Esophagus squamous epithelium (tissue), 5 donors: ENCODE measurements around the gene RPS4Y2. TPM values are rescaled to one million over a fixed set of nuclear protein-coding genes. Genes with fewer than 3 reads are reported as not detected.
A peak's percentile ranks its signal among the peaks of the same experiment; 100 is the strongest.

Source experiments
- DNase-seq: peaks from one replicate; lab custom pipeline; 2025; lab: John Stamatoyannopoulos, UW
- H3K27ac ChIP-seq, 4 donors: fragments of 200-600 bp; sonication (generic); one replicate each; pipeline ENCODE4 v1.5.1; 2016 to 2019; ENCODE audit warnings: mild to moderate bottlenecking in 1 of 4
- H3K27me3 ChIP-seq, 4 donors: fragments of 200-600 bp; sonication (generic); 1 replicate in 3 of 4; 2 replicates in 1 of 4; pipeline versions ENCODE4 v1.5.1 to v1.6.0; 2017 to 2021; ENCODE audit warnings: antibody characterized with exemption in 1 of 4
- H3K36me3 ChIP-seq, 3 donors: fragments of 200-600 bp; sonication (generic); one replicate each; pipeline ENCODE4 v1.5.1; 2016 to 2019
- H3K4me1 ChIP-seq, 3 donors: fragments of 200-600 bp; sonication (generic); one replicate each; pipeline ENCODE4 v1.5.1; 2017 to 2019
- H3K4me3 ChIP-seq, 4 donors: fragments of 200-600 bp; sonication (generic); 1 replicate in 3 of 4; 2 replicates in 1 of 4; pipeline ENCODE4 v1.5.1; 2016 to 2019; ENCODE audit warnings: mild to moderate bottlenecking in 2 of 4, moderate library complexity in 1 of 4
- H3K9me3 ChIP-seq, 3 donors: fragments of 200-600 bp; sonication (generic); one replicate each; pipeline ENCODE4 v1.5.1; 2016 to 2019
- CTCF ChIP-seq, 6 experiments: fragments of 450-650 bp in 4 of 6; fragments of 200-600 bp in 2 of 6; sonication (generic) in 2 of 6; IDR thresholded peaks; one replicate each; pipeline ENCODE4 v1.5.1; 2016 to 2019; ENCODE audit warnings: antibody characterized with exemption in 6 of 6, mild to moderate bottlenecking in 4 of 6, moderate library complexity in 4 of 6
- POLR2A ChIP-seq, 4 donors: fragments of 450-650 bp; IDR thresholded peaks; one replicate each; pipeline ENCODE4 v1.6.1; 2017; ENCODE audit warnings: antibody characterized with exemption in 4 of 4, mild to moderate bottlenecking in 4 of 4, moderate library complexity in 3 of 4
- WGBS, 2 donors: methylation state at CpG; one replicate each; pipeline ENCODE4 v1.1.5; 2018; 5-methylcytosine and 5-hydroxymethylcytosine counted together
- intact Hi-C: fragments of 100-400 bp; cut with DNase I; formaldehyde crosslinking; loops from one replicate; pipeline ENCODE4 v1.15.0; 2022
- total RNA-seq, 4 donors: library from RNA; depleted of rRNA; stranded (reverse); fragments of >200 nt; gene quantifications; one replicate each; pipeline ENCODE4 v1.1.0, GENCODE V29; 2016
- donor health status: DM: yes; HTN: yes; CAD: no.

The RPS4Y2 gene
- total RNA-seq, 4 donors from 2014 or later, result not detected

GRCh38 chrY:20740609-20741008, 15.3 kb upstream of the RPS4Y2 start:
- H3K27ac ChIP-seq, result no peak overlapping the region
- intact Hi-C loops, result no loop called here

GRCh38 chrY:20745060-20745459, 10.8 kb upstream of the RPS4Y2 start:
- Histone ChIP-seq H3K4me3 (no peak overlapping the region), H3K36me3 (no peaks in the 10 kb centered on the region), H3K27ac (no peak overlapping the region), H3K27me3 (no peaks in the 10 kb centered on the region), H3K9me3 (no peaks in the 10 kb centered on the region), H3K4me1 (no peaks in the 10 kb centered on the region)
- intact Hi-C loops, result no loop called here
- DNase-seq, result no peak
- TF ChIP-seq CTCF (IDR thresholded peaks at IDR 0.05), result no peak
- WGBS, 2 donors, result no CpG with 5 or more reads among the region's 2 CpGs

More at GRCh38 chrY:20740609-20741008, 15.3 kb upstream of the RPS4Y2 start:
- no peaks in the 10 kb centered on the region for H3K9me3 ChIP-seq
- DNase-seq, result no peak
- H3K36me3 ChIP-seq, result no peaks in the 10 kb centered on the region
- 68% methylated on average over 4 of the region's 4 CpGs; no CpG with 5 or more reads in 1 of the 2 donors for WGBS, 2 donors
- H3K27me3 ChIP-seq, result no peaks in the 10 kb centered on the region
- no peak overlapping the region for H3K4me3 ChIP-seq
- TF ChIP-seq CTCF (IDR thresholded peaks at IDR 0.05), result peak in 1 of 6 experiments; percentile 23
- no peak for TF ChIP-seq POLR2A (IDR thresholded peaks at IDR 0.05)
- H3K4me1 ChIP-seq, result no peaks in the 10 kb centered on the region

- WGBS, 2 donors, result 67% methylated on average over 1 of the region's 2 CpGs; no CpG with 5 or more reads in 1 of the 2 donors
- intact Hi-C loops, result no loop called here
Observed at GRCh38 chrY:20746919-20747318, 9.0 kb upstream of the RPS4Y2 start.

GRCh38 chrY:20763869-20764268, 8.0 kb downstream of the RPS4Y2 start:
- Histone ChIP-seq H3K4me1 (no peaks in the 10 kb centered on the region), H3K36me3 (no peaks in the 10 kb centered on the region), H3K4me3 (no peak overlapping the region), H3K27me3 (no peaks in the 10 kb centered on the region), H3K27ac (no peak overlapping the region), H3K9me3 (no peaks in the 10 kb centered on the region)
- no peak for DNase-seq
- TF ChIP-seq POLR2A (IDR thresholded peaks at IDR 0.05) (no peak), CTCF (IDR thresholded peaks at IDR 0.05) (no peak)
- WGBS, 2 donors, result 19% methylated on average over 2 of the region's 2 CpGs; no CpG with 5 or more reads in 1 of the 2 donors
- intact Hi-C loops, result no loop called here

More at GRCh38 chrY:20746919-20747318, 9.0 kb upstream of the RPS4Y2 start:
- Histone ChIP-seq H3K36me3 (no peaks in the 10 kb centered on the region), H3K4me3 (no peak overlapping the region), H3K9me3 (no peaks in the 10 kb centered on the region), H3K4me1 (no peaks in the 10 kb centered on the region), H3K27me3 (no peaks in the 10 kb centered on the region), H3K27ac (no peak overlapping the region)
- no peak for DNase-seq
- TF ChIP-seq POLR2A (IDR thresholded peaks at IDR 0.05) (no peak), CTCF (IDR thresholded peaks at IDR 0.05) (no peak)

GRCh38 chrY:20765117-20765516, 9.2 kb downstream of the RPS4Y2 start:
- Histone ChIP-seq H3K27ac (no peak overlapping the region), H3K4me3 (no peak overlapping the region), H3K4me1 (no peaks in the 10 kb centered on the region), H3K36me3 (no peaks in the 10 kb centered on the region), H3K27me3 (no peaks in the 10 kb centered on the region), H3K9me3 (no peaks in the 10 kb centered on the region)
- DNase-seq, result no peak
- no peak for TF ChIP-seq POLR2A (IDR thresholded peaks at IDR 0.05)
- no peak for TF ChIP-seq CTCF (IDR thresholded peaks at IDR 0.05)
- intact Hi-C loops, result no loop called here
- 37% methylated on average over 2 of the region's 2 CpGs; no CpG with 5 or more reads in 1 of the 2 donors for WGBS, 2 donors
